ENCODE data around the gene C19orf12. TPM values are rescaled to one million over a fixed set of nuclear protein-coding genes. Genes with fewer than 3 reads are reported as not detected.

The C19orf12 gene
- 10 to 100 TPM in 5 of 6 donors, 1 to 10 TPM in 1; 8.2 to 24.0 (median 15.3) TPM for polyA plus RNA-seq (ENCODE audit: low read depth in 6 of 6)

DNA sequence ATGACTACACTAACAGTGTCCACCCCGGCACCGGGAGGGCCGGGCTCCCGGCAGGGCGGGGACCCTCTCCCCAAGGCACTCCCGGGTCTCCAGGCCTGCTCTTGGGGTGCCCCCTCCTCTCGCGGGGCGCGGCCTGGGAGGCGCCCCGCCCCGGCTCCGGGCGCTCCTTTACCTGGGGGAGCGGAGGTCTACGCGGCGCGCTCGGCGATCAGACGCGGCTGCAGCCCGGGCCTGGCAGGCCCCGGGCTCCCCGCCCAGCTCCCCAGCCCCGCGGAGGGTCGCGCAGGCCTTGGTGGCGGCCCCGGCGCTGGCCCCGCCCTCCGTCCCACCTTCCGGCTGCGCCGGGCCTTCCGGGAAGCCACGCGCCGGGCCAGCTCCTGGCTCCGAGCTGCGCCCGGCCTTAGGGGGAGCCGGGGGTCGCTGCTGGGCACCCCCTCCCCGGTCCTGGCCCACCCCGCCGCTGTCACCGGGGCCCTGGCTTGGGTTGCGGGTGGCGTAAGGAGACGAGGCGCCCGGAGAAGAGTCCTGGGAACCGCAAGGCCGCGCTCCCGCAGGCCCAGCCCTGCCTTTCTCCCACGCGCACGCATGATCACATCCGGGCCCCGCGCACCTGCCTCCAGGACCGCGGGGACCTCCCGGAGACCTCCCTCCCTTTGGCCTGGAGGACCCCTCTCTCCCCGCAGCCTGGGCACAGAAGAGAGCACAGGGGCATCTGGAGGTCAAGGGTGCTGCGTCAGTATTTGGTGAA lies at the start of gene C19orf12:
TSS of gene C19orf12 (minus strand) at position 309 of the 748 bp plus-strand sequence. CDS start 6,848 bp downstream, outside the sequence.
- peak within 1 kb of the TSS; percentile 90 to 96 (median 93) for H3K4me3 Mint-ChIP-seq
- DNase-seq, result peak; percentile 63
- peak within 1 kb of the TSS; percentile 93 to 99 (median 98) for H3K27ac Mint-ChIP-seq
- H3K27me3 Mint-ChIP-seq, result no peaks in the 10 kb centered on the region
- peaks cover 48 to 60% (median 58%) of the 10 kb centered on the region in 3 donors for H3K4me1 Mint-ChIP-seq
- no peaks in the 10 kb centered on the region for H3K36me3 Mint-ChIP-seq
- H3K9me3 Mint-ChIP-seq, result no peaks in the 10 kb centered on the region
- peak; percentile 64 to 68 for ATAC-seq (ENCODE audit: low read depth in 2 of 2)

GRCh38 chr19:29764361-29764760 lies 49.3 kb upstream of the C19orf12 start:
- DNase-seq, result no peak
- H3K4me1 Mint-ChIP-seq, result peaks cover 0 to 2% (median 0%) of the 10 kb centered on the region in 3 donors
- H3K27ac Mint-ChIP-seq, result no peak overlapping the region
- H3K9me3 Mint-ChIP-seq, result peaks cover 0 to 2% (median 0%) of the 10 kb centered on the region in 7 donors
- no peaks in the 10 kb centered on the region for H3K36me3 Mint-ChIP-seq
- no peak for ATAC-seq (ENCODE audit: low read depth in 2 of 2)
- H3K4me3 Mint-ChIP-seq, result no peak overlapping the region
- peaks cover 0 to 13% (median 8%) of the 10 kb centered on the region in 3 donors for H3K27me3 Mint-ChIP-seq

DNA sequence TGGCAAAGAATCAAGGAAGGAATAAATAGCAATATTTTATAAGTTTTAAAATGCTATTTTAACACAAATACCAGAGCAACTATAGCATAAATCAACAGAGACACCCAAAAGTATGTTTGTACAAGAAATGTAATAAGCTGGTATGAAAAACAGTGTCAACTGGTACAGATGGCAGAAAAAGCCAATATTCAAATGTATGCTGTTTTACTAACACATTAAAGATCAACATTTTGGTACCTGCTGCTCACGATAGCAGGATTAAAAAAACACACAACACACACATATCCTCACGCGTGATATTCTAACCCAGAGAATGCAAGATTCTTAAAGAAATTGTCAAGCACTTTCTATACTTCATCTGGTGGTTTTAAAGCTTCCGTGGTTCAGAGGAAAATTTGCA lies 48.1 kb upstream of the C19orf12 start:
- H3K9me3 Mint-ChIP-seq, result peaks cover 0 to 2% (median 0%) of the 10 kb centered on the region in 7 donors
- H3K27me3 Mint-ChIP-seq, result peaks cover 0 to 14% (median 2%) of the 10 kb centered on the region in 3 donors
- no peak overlapping the region for H3K27ac Mint-ChIP-seq
- H3K4me3 Mint-ChIP-seq, result no peak overlapping the region
- H3K36me3 Mint-ChIP-seq, result no peaks in the 10 kb centered on the region
- H3K4me1 Mint-ChIP-seq, result peaks cover 0 to 2% (median 0%) of the 10 kb centered on the region in 3 donors
- DNase-seq (no peak), ATAC-seq (ENCODE audit: low read depth in 2 of 2) (no peak)

GRCh38 chr19:29761575-29762232 lies 46.6 kb upstream of the C19orf12 start:
- ATAC-seq (ENCODE audit: low read depth in 2 of 2), result no peak
- DNase-seq, result no peak
- H3K27ac Mint-ChIP-seq, result no peak overlapping the region
- H3K9me3 Mint-ChIP-seq, result peaks cover 0 to 2% (median 0%) of the 10 kb centered on the region in 7 donors
- peaks cover 0 to 20% (median 0%) of the 10 kb centered on the region in 3 donors for H3K27me3 Mint-ChIP-seq
- peaks cover 0 to 2% (median 0%) of the 10 kb centered on the region in 3 donors for H3K4me1 Mint-ChIP-seq
- no peaks in the 10 kb centered on the region for H3K36me3 Mint-ChIP-seq
- H3K4me3 Mint-ChIP-seq, result peak overlapping the region in 1 of 8 donors; percentile 15

GRCh38 chr19:29760752-29761502 lies 45.9 kb upstream of the C19orf12 start:
- DNase-seq (no peak), ATAC-seq (ENCODE audit: low read depth in 2 of 2) (no peak)
- H3K9me3 Mint-ChIP-seq, result peaks cover 0 to 2% (median 0%) of the 10 kb centered on the region in 7 donors
- peaks cover 0 to 18% (median 0%) of the 10 kb centered on the region in 3 donors for H3K27me3 Mint-ChIP-seq
- H3K4me3 Mint-ChIP-seq, result peak overlapping the region in 1 of 8 donors; percentile 15
- H3K4me1 Mint-ChIP-seq, result peaks cover 0 to 2% (median 0%) of the 10 kb centered on the region in 3 donors
- peak overlapping the region in 1 of 6 donors; percentile 87 for H3K27ac Mint-ChIP-seq
- no peaks in the 10 kb centered on the region for H3K36me3 Mint-ChIP-seq

GRCh38 chr19:29759359-29759758 lies 44.3 kb upstream of the C19orf12 start:
- ATAC-seq (ENCODE audit: low read depth in 2 of 2), result no peak
- H3K4me3 Mint-ChIP-seq, result no peak overlapping the region
- DNase-seq, result no peak
- no peaks in the 10 kb centered on the region for H3K36me3 Mint-ChIP-seq
- H3K27ac Mint-ChIP-seq, result no peak overlapping the region
- peaks cover 0 to 2% (median 0%) of the 10 kb centered on the region in 3 donors for H3K4me1 Mint-ChIP-seq
- H3K9me3 Mint-ChIP-seq, result peaks cover 0 to 2% (median 0%) of the 10 kb centered on the region in 7 donors
- peaks cover 0 to 25% (median 0%) of the 10 kb centered on the region in 3 donors for H3K27me3 Mint-ChIP-seq

GRCh38 chr19:29758863-29759262 lies 43.8 kb upstream of the C19orf12 start:
- ATAC-seq (ENCODE audit: low read depth in 2 of 2) (no peak), DNase-seq (no peak)
- H3K27me3 Mint-ChIP-seq, result peaks cover 0 to 25% (median 0%) of the 10 kb centered on the region in 3 donors
- no peaks in the 10 kb centered on the region for H3K36me3 Mint-ChIP-seq
- H3K27ac Mint-ChIP-seq, result no peak overlapping the region
- no peak overlapping the region for H3K4me3 Mint-ChIP-seq
- H3K9me3 Mint-ChIP-seq, result no peaks in the 10 kb centered on the region
- peaks cover 0 to 2% (median 0%) of the 10 kb centered on the region in 3 donors for H3K4me1 Mint-ChIP-seq

DNA sequence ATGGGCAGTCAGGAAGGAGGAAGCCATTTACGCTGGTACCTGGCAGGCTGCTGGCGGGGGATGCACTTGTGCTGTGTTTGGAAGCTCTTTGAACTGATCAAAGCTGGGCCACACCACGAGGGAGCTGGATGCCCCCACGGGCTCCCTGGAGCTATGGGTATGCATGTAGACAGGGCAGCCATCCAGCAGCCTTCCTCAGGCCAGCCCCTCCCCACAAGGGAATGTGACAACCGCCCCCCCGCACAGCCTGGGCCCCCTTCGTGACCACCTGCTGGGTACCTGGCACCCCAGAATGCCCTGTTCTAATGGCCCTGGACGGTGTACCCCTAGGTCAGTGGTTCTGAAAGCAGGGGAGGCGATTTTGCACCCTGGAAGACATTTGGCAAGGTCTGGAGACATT lies 42.5 kb upstream of the C19orf12 start:
- H3K4me1 Mint-ChIP-seq, result peaks cover 0 to 2% (median 0%) of the 10 kb centered on the region in 3 donors
- H3K36me3 Mint-ChIP-seq, result no peaks in the 10 kb centered on the region
- DNase-seq (no peak), ATAC-seq (ENCODE audit: low read depth in 2 of 2) (no peak)
- H3K4me3 Mint-ChIP-seq, result no peak overlapping the region
- H3K9me3 Mint-ChIP-seq, result no peaks in the 10 kb centered on the region
- no peak overlapping the region for H3K27ac Mint-ChIP-seq
- H3K27me3 Mint-ChIP-seq, result peaks cover 0 to 30% (median 2%) of the 10 kb centered on the region in 3 donors

DNA sequence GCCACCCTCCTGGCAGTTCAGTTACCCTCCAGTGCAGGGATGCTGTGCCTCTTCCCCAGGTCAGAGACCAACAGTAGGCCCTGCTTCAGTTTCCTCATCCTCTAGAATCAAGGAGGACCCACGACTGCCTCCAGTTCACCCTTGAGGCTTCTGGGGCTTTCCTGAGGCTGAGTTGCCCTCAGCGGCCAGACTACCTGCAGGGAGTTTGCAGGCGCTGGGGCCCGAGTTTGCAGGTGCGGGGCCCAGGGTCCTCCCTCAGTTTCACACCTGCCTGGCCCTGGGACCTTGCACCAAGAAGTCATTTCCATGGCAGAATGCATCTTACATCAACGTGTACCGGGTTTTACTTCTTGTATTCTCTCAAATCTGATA lies 38.9 kb upstream of the C19orf12 start:
- H3K4me3 Mint-ChIP-seq, result no peak overlapping the region

DNA sequence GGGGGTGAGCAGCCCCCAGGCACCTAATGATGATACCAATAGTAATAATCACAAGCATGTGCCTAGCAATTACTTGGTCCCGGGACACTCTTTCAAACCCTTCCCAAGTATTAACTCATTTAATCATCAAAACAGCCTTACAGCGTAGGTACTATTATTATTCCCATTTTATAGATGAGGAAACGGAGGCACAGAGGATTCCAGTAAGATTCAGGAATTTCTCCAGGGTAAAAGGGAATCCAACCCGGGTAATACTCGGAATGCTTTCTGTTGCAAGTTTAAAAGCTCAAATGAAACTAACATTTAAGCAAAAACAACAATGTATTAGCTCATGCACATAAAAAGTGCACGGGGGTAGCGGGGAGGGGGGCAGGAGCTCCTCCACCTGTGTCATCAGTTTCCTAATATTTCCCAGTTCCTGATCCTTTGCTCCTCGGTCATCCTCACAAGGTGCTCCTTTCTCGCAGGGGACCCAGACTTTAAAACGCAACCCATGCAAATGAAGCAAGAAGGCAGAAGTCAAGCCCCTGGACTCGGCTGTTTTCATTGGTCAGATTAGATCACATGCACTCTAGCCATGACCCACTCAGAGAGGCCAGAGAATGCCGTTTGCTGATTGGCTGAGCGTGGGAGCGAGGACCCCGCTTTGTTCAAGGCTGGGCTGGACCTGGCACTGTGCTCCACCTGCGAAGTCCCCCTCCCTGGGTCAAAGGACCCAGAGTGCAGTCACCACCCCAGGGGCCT lies 38.3 kb upstream of the C19orf12 start:
- no peaks in the 10 kb centered on the region for H3K4me1 Mint-ChIP-seq
- H3K27me3 Mint-ChIP-seq, result peaks cover 0 to 27% (median 17%) of the 10 kb centered on the region in 3 donors

More for the DNA sequence above, 38.9 kb upstream of the C19orf12 start:
- H3K9me3 Mint-ChIP-seq, result no peaks in the 10 kb centered on the region
- no peak overlapping the region for H3K27ac Mint-ChIP-seq
- DNase-seq (no peak), ATAC-seq (ENCODE audit: low read depth in 2 of 2) (no peak)
- no peaks in the 10 kb centered on the region for H3K4me1 Mint-ChIP-seq
- H3K27me3 Mint-ChIP-seq, result peaks cover 0 to 27% (median 17%) of the 10 kb centered on the region in 3 donors
- H3K36me3 Mint-ChIP-seq, result no peaks in the 10 kb centered on the region

DNA sequence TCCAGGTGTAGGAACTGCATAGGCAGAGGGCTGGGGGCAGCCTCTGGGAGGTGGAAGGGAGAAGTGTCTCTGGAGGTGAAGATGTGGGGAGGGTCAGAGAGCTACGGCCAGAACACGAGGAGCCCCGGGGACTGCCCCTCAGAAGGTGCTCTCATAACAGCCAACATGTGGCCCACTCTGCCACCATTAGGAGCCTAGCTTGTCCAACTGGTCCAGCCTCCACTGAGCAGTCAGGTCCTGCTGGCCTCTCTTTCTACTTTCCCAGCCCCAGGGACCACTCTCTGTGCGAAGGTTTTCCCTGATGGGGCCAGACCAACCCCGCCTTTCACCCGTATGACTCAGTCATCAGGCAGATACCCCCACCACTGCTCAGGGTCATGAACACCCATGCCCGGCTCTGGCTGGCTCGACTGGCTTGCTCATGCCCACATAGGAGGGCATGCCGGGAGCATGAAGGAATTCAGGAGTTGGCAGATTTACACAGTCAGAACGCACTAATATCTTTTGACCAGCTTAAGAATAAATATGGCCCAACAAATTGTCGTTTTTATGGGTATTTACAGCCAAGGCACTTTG lies 37.5 kb upstream of the C19orf12 start:
- DNase-seq, result no peak
- H3K36me3 Mint-ChIP-seq, result no peaks in the 10 kb centered on the region
- H3K27me3 Mint-ChIP-seq, result peaks cover 0 to 24% (median 17%) of the 10 kb centered on the region in 3 donors
- no peaks in the 10 kb centered on the region for H3K4me1 Mint-ChIP-seq
- H3K9me3 Mint-ChIP-seq, result no peaks in the 10 kb centered on the region
- no peak overlapping the region for H3K4me3 Mint-ChIP-seq
- no peak overlapping the region for H3K27ac Mint-ChIP-seq
- ATAC-seq (ENCODE audit: low read depth in 2 of 2), result no peak

More for the DNA sequence above, 38.3 kb upstream of the C19orf12 start:
- no peak overlapping the region for H3K27ac Mint-ChIP-seq
- no peak overlapping the region for H3K4me3 Mint-ChIP-seq
- no peaks in the 10 kb centered on the region for H3K36me3 Mint-ChIP-seq
- no peaks in the 10 kb centered on the region for H3K9me3 Mint-ChIP-seq
- DNase-seq, result no peak
- ATAC-seq (ENCODE audit: low read depth in 2 of 2), result no peak

DNA sequence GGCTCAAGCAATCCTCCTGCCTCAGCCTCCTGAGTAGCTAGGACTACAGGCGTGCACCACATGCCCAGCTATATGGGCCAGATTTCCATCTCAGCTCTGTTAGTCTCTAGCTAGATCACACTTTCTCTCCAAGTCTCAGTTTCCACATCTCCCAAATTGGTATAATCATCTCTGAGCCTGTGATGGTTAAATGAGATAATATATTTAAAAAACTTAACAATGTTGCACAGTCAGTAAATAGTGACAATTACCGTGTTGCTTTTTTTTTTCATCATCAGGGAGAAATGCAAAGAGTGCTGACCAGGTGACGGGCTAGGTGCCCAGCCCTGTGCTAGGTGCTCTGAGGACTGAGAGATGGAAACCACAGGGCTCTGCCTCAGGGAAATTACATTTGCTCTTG lies 36.9 kb upstream of the C19orf12 start:
- no peaks in the 10 kb centered on the region for H3K9me3 Mint-ChIP-seq
- no peak overlapping the region for H3K27ac Mint-ChIP-seq
- no peaks in the 10 kb centered on the region for H3K36me3 Mint-ChIP-seq
- H3K4me3 Mint-ChIP-seq, result no peak overlapping the region
- ATAC-seq (ENCODE audit: low read depth in 2 of 2) (no peak), DNase-seq (no peak)
- H3K4me1 Mint-ChIP-seq, result no peaks in the 10 kb centered on the region
- H3K27me3 Mint-ChIP-seq, result peaks cover 0 to 23% (median 17%) of the 10 kb centered on the region in 3 donors
